ENCODE data around the gene ARL4C.

GRCh38 chr2:234496835-234497593 is at the start of gene ARL4C:
- TF ChIP-seq TAF1 (IDR thresholded peaks at IDR 0.05; ENCODE audit: low read depth, low read length) (no peak), POLR2AphosphoS5 (IDR thresholded peaks at IDR 0.05; ENCODE audit: low read depth, low read length) (no peak), POLR2A (IDR thresholded peaks at IDR 0.05; ENCODE audit: low read depth, low read length) (no peak), SPI1 (IDR thresholded peaks at IDR 0.05; ENCODE audit: low read depth, low read length) (no peak), PAX5 (IDR thresholded peaks at IDR 0.05; ENCODE audit: insufficient read depth, low read length, severe bottlenecking) (no peak), POU2F2 (IDR thresholded peaks at IDR 0.05; ENCODE audit: low read depth, low read length) (no peak)
